NCI-H460 (cell line): Measurements from ENCODE around the gene MORF4L1. TPM values are rescaled to one million over a fixed set of nuclear protein-coding genes. Genes with fewer than 3 reads are reported as not detected.
"Not testable (repeated sequence)": the region's sequence is repeated elsewhere in the genome, so short reads cannot be mapped to it uniquely, and the experiment has no call there.

Experiments
- DNase-seq: peaks from one replicate; pipeline ENCODE4 v3.0.0-alpha.2; 2016; ENCODE audit warnings: low read depth; ENCODE audit errors: extremely low read depth
- total RNA-seq: library from RNA; depleted of rRNA; stranded (reverse); fragments of >200 nt; shearing (Covaris generic); gene quantifications from 2 replicates; pipeline ENCODE4 v1.2.3, GENCODE V29; 2014

MORF4L1 gene
- total RNA-seq, 1 experiment from 2014 or later, result 162 TPM

DNA sequence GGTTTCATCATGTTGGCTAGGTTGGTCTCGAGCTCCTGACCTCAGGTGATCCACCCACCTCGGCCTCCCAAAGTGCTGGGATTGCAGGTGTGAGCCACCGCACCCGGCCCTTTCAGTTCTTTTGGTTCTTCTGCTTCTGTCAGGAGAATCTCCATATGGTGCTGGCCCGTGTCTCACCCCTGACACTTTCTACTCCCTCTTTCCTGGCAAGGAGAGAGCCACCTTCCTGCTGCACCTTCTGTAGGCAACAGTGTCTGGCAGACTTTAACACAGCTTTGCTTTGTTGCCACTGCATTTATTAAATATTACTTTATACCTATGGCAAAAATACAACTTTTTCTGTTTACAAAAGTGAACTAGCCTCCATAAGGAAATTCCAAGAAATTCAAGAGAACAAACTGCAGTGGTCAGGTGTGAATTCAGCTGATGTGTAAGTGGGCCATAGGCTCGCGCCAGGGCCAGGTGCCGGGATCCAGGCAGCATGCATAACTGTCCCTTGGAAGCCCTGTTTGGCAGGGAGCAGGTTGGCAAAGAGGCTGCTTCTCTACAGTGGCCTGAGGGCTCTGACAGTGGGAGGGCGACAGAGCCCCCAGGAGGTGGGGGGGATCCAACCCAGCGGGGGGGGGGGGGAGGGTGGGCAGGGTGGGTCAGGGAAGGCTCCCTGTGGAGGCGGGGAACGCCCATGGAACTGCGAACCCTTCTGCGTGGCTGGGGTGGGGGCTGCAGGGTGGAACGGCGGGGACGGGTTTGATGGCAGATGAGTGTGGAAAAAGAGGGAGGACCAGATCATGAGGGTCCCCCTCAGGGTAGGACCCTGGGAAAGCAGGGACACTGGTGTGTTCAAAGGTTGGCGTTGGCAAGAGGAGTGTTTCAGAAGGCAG, 51.0 kb downstream of the MORF4L1 start:
- DNase-seq, result no peak

GRCh38 chr15:78925076-78925624, 52.5 kb downstream of the MORF4L1 start:
- DNase-seq, result no peak

GRCh38 chr15:78925956-78926743, 53.5 kb downstream of the MORF4L1 start:
- no peak for DNase-seq

GRCh38 chr15:78927077-78927790, 54.5 kb downstream of the MORF4L1 start:
- no peak for DNase-seq

DNA sequence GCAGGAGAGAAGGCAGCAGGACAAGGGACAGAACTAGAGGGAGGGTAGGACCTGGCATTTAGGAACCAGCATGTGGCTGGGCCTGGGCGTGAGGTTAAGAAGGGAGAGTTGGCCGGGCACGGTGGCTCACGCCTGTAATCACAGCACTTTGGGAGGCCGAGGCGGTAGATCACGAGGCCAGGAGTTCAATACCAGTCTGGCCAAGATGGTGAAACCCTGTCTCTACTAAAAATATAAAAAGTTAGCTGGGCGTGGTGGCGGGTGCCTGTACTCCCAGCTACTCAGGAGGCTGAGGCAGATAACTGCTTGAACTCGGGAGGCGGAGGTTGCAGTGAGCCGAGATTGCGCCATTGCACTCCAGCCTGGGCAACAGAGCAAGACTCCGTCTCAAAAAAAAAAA, 55.5 kb downstream of the MORF4L1 start:
- DNase-seq, result not testable (repeated sequence)

- DNase-seq, result no peak
Observed at GRCh38 chr15:78928616-78929093, 56.0 kb downstream of the MORF4L1 start.

DNA sequence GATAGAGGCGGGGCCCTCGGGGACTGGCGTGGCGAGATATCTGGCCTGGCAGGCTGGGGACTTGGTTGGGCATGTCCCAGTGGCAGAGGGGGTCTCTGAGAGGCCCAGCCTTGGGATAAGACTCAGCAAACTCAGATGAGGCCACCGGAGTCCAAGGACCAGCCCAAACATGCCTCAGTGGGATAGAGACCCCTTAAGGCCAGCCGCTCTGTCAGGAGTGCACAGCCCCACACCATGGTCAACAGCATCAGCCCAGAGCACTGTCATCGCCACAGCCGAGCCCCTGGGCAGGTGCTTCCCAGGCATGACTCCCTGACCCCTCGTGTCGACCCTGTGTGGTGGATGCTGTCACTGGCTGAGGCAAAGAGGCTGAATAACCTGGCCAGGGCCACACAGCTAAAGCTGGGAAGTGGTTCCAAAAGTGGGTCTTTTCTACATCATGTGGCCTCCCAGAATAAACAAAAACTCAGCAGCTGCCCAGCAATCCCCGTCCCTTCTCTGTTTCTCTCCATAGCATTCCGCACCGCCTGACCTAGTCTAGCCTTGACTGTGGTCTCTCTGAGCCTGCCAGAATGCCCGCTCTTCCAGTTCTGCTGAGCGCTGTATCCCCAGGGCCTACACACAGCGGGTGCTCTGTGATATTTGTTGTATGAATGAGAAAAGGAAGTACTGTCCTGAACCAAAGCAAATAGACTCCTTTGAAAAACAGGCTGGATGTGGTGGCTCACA, 57.0 kb downstream of the MORF4L1 start:
- no peak for DNase-seq

DNA sequence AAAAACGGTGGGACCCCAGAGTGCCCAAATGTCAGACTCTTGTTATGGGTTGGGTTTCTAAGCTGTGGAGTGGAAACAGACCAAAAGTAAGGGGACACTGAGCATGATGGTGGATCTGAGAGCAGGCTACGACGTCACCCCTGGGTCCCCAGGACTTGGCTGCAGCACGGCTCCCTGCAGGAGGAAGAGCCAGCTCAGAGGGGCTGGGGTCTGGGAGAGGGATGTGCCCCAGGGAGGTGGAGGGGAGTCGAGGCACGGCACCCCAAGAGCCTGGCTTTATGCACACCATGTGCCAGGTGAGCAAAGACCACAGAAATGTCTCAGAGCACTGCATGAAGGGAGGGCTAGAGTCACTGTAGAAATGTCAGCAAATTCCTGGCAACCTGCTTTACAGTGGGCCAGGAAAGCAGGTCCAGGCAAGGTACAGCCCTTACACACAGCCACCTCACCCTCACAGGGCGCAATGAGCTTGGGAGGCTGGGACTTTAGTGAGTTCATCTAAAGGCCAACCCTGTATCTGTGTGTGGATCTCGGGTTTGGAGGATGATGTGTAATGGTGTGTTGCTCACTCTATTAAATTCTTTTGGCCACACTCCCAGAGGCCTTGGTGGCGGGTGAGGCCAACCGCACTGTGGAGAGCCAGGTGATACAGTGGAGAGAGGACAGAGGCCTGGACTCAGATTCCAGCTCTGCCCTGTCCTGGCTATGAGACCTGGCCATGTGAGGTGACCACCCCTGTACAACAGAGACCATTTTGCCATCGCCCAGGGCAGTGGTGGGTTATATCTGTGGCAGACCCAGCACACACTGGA, 58.1 kb downstream of the MORF4L1 start:
- no peak for DNase-seq

GRCh38 chr15:78931439-78932257, 59.0 kb downstream of the MORF4L1 start:
- DNase-seq, result no peak

DNA sequence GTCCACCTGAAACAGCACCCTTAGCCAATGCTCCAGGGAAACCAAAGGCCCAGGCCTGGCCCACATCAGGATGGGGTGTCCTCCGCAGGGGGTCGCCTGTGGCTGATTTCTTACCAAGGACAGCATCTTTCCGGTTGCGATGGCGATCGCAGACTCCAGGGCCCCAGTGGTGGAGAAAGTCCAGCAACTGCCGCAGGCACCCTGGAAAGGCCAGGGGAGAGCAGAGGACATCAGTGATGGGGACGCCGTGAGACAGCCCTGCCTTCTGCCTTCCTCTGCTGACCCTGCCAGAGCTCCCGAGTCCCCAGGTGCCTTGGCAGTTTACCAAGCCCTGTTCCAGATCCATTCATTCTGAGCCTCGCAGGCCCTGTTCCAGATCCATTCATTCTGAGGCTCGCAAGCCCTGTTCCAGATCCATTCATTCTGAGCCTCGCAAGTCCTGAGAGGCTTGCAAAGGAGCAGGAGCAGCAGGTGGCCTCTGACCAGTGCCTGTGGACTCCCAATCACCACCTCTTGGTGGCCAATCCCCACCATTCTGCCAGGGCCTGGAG, 59.6 kb downstream of the MORF4L1 start:
- DNase-seq, result no peak

DNA sequence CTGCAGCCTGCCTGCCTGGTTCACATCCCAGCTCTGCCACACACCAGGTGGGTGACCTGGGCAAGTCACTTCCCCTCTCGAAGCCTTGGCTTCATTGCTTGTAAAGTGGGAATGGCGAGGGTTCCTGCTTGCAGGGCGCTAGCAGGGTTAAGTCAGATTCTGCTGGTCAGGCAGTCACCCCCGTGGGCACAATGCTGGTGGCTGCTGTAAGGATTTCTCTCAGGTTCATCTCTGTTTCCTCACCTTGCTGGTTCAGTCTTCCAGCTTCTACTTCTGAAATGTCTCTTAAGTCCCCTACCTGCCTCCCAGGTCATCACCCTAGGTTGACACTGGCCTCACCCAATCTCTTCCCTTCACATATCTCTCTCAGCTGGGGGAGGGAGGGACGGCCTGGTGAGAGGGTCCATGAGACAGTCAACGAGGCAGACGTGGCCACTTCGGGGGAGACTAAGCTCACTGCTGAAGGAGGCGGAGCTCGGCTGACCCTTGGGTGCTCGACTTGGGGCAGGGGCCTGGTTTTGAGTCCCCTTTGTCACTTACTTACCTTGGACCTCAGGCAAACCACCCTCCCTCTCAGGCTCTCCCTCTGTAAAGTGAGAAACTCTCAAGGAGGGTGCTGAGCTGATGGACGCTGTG, 60.6 kb downstream of the MORF4L1 start:
- DNase-seq, result no peak

DNA sequence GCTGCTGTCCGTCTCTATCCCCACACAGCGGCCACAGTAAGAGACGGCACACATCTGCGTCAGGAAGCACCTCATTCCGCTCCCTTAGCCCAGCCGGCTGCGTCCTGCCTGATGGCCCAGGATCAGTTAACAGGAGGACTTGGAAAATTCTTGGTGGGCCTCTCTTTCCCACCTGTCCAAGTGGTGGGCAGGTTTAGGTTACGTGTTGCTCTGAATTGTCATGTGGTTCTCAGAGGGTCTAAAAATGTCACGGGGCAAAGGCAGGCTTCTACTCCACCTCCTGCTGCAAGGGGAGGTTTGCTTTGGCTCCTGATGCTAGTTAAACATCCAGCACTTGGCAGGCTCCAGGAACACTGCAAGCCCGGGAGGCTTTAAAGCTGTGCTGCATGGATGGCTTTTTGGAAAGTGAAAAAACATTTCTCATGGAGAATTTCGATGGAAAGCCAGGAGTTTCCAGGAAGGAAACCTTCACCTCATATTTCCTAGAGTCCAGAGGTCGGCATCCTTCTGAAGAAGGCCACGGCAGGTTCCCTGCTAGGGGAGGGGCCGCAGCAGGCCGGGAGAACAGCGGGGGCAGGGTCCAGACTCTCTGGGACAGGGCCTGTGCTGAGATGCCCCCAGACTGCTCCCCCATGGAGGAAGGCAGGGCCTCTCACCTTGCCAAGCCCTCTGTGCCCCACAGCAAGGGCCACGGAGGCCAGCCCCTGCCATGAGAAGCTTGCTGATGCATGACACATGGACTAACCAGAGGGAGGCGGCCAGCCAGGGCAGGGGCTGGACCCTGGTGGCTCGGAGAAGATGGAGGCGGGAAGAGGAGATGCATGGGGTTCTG, 61.3 kb downstream of the MORF4L1 start:
- DNase-seq, result no peak

DNA sequence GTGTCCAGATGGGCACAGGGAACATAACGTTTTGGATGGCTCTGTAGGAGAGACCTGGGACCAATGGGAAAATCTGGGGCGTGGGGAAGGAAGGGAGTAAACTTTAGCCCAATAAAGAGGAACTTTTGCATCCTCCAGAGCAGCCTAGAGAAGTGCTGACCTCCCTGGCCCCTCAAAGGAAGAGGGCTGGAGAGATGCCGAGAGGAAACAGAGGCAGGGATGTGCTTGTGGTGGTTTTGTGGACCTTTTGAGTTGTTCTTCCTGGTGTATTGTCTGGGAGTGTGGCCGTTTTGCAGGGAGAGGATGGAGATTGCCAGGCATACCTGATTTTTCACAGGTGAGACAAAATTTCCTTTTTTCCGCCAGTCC, 61.9 kb downstream of the MORF4L1 start:
- no peak for DNase-seq

DNA sequence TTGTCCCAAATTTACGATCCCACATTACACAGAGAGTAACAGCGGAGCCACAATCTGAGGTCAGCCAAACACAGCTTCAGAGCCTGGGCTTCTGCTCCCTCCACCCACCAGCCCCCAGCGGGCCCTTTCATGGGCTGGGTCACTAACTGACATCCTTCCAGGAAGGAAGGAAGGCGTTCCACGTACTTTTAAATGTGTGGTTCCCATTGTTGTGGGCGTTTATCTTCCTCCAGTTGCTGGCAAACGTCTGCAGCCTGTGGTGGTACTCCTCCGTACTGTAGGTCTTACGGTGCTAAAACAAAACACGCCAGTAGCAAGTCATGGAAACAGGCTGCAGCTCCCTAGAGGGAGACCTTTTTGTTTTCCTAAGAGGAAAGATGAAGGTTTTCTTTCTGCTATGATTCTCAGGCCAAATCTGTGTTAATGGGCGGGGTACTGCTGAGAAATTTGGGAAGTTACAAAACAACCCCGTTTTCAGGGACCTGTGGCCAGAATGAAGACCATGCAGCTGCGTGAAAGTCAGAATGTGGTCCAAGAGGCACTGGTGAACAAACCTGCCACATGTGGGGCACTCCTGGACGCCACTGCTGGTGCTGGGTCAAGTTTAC, 64.5 kb downstream of the MORF4L1 start:
- no peak for DNase-seq

- DNase-seq, result no peak
Observed at GRCh38 chr15:78938658-78939488, 66.2 kb downstream of the MORF4L1 start.
